SK-N-SH (cell line): Measurements from ENCODE around the gene HHATL.

Experiments
- CHD2 ChIP-seq: fragments of 150-350 bp; IDR thresholded peaks from 2 replicates; pipeline ENCODE4 v1.6.1; 2018; ENCODE audit warnings: low read length; ENCODE audit not compliant: partially characterized antibody
- MXI1 ChIP-seq: IDR thresholded peaks from 2 replicates; pipeline ENCODE4 v1.6.1; 2012; ENCODE audit warnings: mild to moderate bottlenecking, low read depth, low read length, improper control_type of control experiment
- TF ChIP-seq, protein P1 (sequence below): fragments of 200-600 bp; sonication (generic); IDR thresholded peaks from 2 replicates; pipeline ENCODE4 v1.6.1; 2017; ENCODE audit warnings: antibody characterized with exemption, mild to moderate bottlenecking, moderate library complexity

DNA sequence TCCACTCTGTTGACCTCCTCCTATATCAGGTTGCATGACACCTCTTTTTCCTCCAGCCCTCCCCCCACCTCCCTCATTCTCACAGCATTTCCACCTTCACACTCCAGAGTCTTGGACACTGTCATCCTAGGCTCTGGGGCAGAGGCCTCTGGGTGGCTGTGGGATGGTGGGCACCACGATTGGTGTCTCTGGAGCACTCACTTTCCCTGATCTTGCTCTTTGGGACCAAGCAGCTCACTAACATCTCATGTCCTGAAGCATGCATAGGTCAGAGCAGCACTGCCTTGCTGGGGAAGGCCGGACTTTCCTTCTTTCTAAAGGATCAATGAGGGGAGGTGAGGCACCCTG is 34.2 kb downstream of the HHATL start:
- TF ChIP-seq MXI1: no peak
- TF ChIP-seq, protein P1, sequence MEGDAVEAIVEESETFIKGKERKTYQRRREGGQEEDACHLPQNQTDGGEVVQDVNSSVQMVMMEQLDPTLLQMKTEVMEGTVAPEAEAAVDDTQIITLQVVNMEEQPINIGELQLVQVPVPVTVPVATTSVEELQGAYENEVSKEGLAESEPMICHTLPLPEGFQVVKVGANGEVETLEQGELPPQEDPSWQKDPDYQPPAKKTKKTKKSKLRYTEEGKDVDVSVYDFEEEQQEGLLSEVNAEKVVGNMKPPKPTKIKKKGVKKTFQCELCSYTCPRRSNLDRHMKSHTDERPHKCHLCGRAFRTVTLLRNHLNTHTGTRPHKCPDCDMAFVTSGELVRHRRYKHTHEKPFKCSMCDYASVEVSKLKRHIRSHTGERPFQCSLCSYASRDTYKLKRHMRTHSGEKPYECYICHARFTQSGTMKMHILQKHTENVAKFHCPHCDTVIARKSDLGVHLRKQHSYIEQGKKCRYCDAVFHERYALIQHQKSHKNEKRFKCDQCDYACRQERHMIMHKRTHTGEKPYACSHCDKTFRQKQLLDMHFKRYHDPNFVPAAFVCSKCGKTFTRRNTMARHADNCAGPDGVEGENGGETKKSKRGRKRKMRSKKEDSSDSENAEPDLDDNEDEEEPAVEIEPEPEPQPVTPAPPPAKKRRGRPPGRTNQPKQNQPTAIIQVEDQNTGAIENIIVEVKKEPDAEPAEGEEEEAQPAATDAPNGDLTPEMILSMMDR: no peak
- no peak for TF ChIP-seq CHD2
